ENCODE measurements around the gene TNFSF12. TPM values are rescaled to one million over a fixed set of nuclear protein-coding genes. Genes with fewer than 3 reads are reported as not detected.

Gene TNFSF12
- total and polyA plus RNA-seq, 8 donors: 11.0 to 27.7 (median 14.1) TPM

- Histone ChIP-seq H3K9me3 (no peaks in the 10 kb centered on the region), H3K4me3 (no peak overlapping the region), H3K4me1 (no peaks in the 10 kb centered on the region), H3K36me3 (no peaks in the 10 kb centered on the region), H3K27ac (no peak overlapping the region), H3K27me3 (no peaks in the 10 kb centered on the region)
- WGBS, 2 donors: 71 to 72% methylated on average over 6 of the region's 6 CpGs
- intact Hi-C loops (cut with DNase I): loop anchor here in 2 of 3 donors (5.0 to 10.0 kb wide), 2 partner anchors 33 to 196 kb away; partner anchors contain the start of genes KCTD11 (in 1 of the 2) and TMEM95 (in 1 of the 2)
- no peak for ATAC-seq
- no peak for FAIRE-seq
- no peak for TF ChIP-seq CTCF (IDR thresholded peaks at IDR 0.05)
- DNase-seq: no peak
These were observed 1.5 kb downstream of the TNFSF12 start for GRCh38 chr17:7550344-7550743.

GRCh38 chr17:7551396-7551795 lies 2.5 kb downstream of the TNFSF12 start:
- intact Hi-C loops (cut with DNase I): loop anchor here in 2 of 3 donors (5.0 to 10.0 kb wide), 2 partner anchors 34 to 197 kb away; partner anchors contain the start of genes KCTD11 (in 1 of the 2) and TMEM95 (in 1 of the 2)
- H3K27ac ChIP-seq: no peak overlapping the region
- no peak for FAIRE-seq

GRCh38 chr17:7552621-7553051 lies 3.8 kb downstream of the TNFSF12 start:
- FAIRE-seq: no peak
- H3K4me1 ChIP-seq: peaks cover 0 to 5% (median 4%) of the 10 kb centered on the region in 3 donors
- 78 to 85% methylated on average over 6 of the region's 6 CpGs for WGBS, 2 donors
- no peaks in the 10 kb centered on the region for H3K9me3 ChIP-seq
- H3K27ac ChIP-seq: peak overlapping the region in 1 of 4 donors; percentile 47
- intact Hi-C loops (cut with DNase I): loop anchor here in 2 of 3 donors (5.0 to 10.0 kb wide), 2 partner anchors 35 to 198 kb away; partner anchors contain the start of genes KCTD11 (in 1 of the 2) and TMEM95 (in 1 of the 2)
- TF ChIP-seq CTCF (IDR thresholded peaks at IDR 0.05): no peak
- no peak overlapping the region for H3K4me3 ChIP-seq
- H3K36me3 ChIP-seq: no peaks in the 10 kb centered on the region
- ATAC-seq: peak in 1 of 4 donors; percentile 30
- no peak for DNase-seq
- no peaks in the 10 kb centered on the region for H3K27me3 ChIP-seq

More at GRCh38 chr17:7551396-7551795, 2.5 kb downstream of the TNFSF12 start:
- WGBS, 2 donors: 80 to 89% methylated on average over 4 of the region's 4 CpGs
- Histone ChIP-seq H3K4me1 (no peaks in the 10 kb centered on the region), H3K4me3 (no peak overlapping the region), H3K36me3 (no peaks in the 10 kb centered on the region), H3K27me3 (no peaks in the 10 kb centered on the region), H3K9me3 (no peaks in the 10 kb centered on the region)
- TF ChIP-seq CTCF (IDR thresholded peaks at IDR 0.05): no peak
- no peak for ATAC-seq
- DNase-seq: no peak

- no peaks in the 10 kb centered on the region for H3K9me3 ChIP-seq
- intact Hi-C loops (cut with DNase I): loop anchor here in 2 of 3 donors (5.0 to 10.0 kb wide), 2 partner anchors 36 to 199 kb away; partner anchors contain the start of genes KCTD11 (in 1 of the 2) and TMEM95 (in 1 of the 2)
- no peak for FAIRE-seq
- no peaks in the 10 kb centered on the region for H3K36me3 ChIP-seq
- H3K27ac ChIP-seq: peak overlapping the region in 1 of 4 donors; percentile 47
- no peak for ATAC-seq
- 94% methylated on average over 1 of the region's 1 CpG for WGBS, 2 donors
- DNase-seq: no peak
- H3K27me3 ChIP-seq: no peaks in the 10 kb centered on the region
- TF ChIP-seq CTCF (IDR thresholded peaks at IDR 0.05): no peak
- H3K4me1 ChIP-seq: peaks cover 0 to 8% (median 6%) of the 10 kb centered on the region in 3 donors
- no peak overlapping the region for H3K4me3 ChIP-seq
These were observed 4.5 kb downstream of the TNFSF12 start for GRCh38 chr17:7553356-7553755.

Measured in pancreas (tissue), 10 donors.